T-helper 2 cell treated with Interferon-gamma antibody and Interleukin-4, amounts not matched to agents 100 ng/mL and 5 ng/mL, for 36 hours (primary cell): ENCODE results near the gene CTSZ. TPM values are rescaled to one million over a fixed set of nuclear protein-coding genes. Genes with fewer than 3 reads are reported as not detected.

ENCODE experiments used
- intact Hi-C: fragments of 100-400 bp; cut with micrococcal nuclease; formaldehyde crosslinking; loops from one replicate; pipeline ENCODE4 v1.15.1; 2023
- total RNA-seq: library from RNA; stranded (reverse); gene quantifications from 2 replicates; pipeline ENCODE4 v1.2.3, GENCODE V29; 2022

CTSZ gene
- total RNA-seq: 53.2 and 53.7 TPM in 2 replicates

DNA sequence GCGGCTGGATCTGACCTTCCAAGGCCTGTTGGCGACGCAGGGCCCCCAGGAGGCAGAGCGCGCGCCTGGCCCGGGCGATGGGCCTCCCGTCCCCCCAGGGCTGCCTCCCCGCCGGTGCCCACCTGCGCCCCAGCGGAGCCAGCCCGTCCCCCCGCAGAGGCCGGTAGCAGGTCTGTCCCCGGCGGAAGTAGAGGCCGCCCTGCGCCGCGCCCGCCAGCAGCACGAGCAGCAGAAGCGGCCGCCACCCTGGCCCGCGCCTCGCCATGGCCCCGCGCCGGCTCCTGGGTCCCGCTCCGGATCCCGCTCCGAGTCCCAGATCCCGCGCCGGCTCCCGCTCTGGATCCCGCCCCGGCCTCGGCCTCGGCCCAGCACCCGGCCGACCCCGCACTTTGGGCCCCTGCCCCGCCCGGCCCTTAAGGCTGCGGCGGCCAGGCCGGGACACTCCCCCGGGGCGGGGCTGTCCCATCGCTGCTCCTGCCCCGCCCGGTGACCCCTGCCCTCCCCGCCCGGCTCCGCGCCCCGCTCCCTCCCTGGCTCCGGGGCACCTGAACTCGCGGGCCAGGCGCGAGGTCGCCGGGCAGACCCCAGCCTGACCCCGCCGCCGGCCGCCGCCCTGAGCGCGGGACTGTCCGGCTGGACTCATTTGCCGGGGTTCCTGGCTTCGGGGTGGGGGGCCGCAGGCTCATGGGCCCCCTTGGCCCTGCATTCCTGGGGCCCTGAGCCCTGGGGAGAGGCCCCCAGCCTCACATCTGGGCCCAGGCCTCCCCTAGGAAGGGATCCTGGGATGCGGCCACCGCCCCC, at the start of gene CTSZ:
CTSZ (minus strand) TSS at position 391 of the 801 bp plus-strand sequence; CDS start at position 265, 126 bp downstream.
- intact Hi-C loops: loop anchor here (2.0 kb wide), 2 partner anchors 26 kb away; partner anchors contain the start of genes ATP5F1E and NELFCD

DNA sequence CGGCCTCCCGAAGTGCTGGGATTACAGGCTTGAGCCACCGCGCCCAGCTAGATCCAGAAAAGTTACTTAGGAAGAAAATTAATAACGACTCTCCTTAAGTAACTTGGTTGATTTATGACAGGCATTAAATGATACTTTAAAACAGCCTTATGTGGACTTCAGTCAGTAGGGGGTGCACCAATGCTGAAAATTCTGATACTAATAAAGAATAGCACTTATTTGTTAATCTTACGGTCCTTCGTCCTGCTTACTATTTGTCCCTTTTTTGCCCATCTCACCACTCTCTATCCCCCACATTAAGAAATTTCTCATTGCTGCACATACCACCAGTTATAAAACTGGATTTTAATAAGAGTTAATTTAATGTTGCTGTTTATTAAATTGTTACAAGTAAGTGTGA, 48.2 kb upstream of the CTSZ start:
- intact Hi-C loops: no loop called here

- intact Hi-C loops: no loop called here
These were observed 44.7 kb upstream of the CTSZ start for GRCh38 chr20:59051666-59052185.

DNA sequence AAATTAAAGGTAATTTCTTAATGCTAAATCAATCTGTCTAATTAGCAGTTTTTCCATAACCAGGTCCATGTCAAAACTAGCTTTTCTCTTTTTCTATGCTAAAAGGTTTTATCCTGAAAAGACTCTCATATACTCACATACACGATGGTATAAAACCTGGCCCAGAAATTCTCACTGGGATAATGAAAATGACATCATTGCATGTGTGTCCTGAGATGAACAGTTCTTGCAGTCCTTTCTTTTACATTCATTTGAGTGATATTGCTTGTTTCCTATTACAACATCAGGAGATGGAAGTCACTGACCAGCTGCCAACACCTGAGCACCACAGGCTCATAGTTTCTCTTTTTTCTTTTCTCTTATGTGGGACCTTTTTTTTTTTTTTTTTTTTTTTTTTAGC, 43.4 kb upstream of the CTSZ start:
- intact Hi-C loops: no loop called here

DNA sequence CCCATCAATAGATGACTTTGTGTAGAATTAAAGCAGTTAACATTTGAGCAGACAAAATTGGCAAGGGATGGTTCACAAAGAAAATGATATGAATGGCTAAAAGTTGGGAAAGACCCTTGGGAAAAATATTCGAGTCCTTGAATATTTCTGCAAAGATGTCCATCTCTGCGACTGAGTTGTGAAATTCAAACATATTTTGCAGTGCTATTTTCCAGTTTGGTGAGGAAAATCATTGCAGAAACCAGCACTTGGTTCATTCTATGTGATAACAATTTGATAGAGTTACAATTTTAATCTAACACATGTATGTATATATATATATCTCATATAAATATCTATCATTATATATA, 41.6 kb upstream of the CTSZ start:
- intact Hi-C loops: no loop called here

DNA sequence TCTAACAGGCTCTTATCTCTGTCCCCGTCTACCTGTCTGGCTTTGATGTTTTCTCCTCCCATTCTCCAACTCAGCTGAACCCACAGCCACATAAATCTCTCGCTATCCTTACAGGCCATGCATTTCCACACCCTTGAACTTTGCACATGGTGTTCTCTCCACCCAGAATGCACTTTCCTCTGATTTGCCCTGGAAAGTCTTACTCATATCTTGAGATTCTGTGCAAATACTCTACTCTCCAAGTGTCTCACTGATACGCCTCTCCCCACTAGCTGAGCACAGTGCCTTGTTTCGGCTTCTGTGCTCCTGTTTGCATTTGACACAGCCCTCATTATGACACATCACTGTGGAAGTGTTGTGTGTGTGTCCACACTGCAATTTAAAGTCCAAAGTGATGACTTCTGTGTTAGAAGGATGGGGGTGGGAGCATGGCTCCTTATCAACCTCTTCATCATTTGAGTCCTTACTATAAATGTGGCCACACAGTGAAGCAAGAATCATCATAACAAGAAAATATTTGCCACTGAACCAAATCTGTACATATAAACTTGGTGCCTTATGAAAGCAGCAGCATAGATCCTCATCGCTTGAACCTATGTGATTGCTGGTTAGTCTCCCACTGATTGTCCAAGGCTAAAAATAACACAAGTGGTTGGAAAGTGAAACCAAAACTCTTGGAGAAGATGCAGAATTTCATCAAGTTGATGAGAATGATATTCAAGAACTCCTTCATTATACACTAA, 41.1 kb upstream of the CTSZ start:
- intact Hi-C loops: no loop called here

- intact Hi-C loops: no loop called here
These were observed 39.8 kb upstream of the CTSZ start for GRCh38 chr20:59046862-59047261.

- intact Hi-C loops: loop anchor here (5.0 kb wide), 1 partner anchor 103 kb away; no protein-coding TSS in a partner anchor
These were observed 37.7 kb upstream of the CTSZ start for GRCh38 chr20:59044796-59045195.

DNA sequence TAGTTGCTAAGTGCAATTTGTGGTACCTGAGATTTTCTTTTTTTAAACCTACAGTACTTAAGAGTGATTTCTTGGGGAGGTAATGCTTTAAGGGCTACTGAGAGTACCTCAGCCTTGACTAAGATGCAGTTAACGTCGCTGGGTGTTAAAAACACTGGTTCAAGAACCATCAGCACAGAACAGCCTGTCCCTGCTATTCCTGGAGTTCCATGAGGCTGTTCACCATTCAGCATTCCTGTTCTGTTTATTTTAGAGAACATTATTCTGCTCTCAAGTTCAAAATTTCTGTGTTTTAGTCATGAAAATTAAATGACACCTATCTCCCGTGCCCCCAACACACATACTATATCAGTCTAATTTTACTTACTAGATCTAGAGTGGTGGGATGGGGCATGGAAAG, 37.2 kb upstream of the CTSZ start:
- intact Hi-C loops: loop anchor here (5.0 kb wide), 1 partner anchor 103 kb away; no protein-coding TSS in a partner anchor

GRCh38 chr20:59043698-59044097, 36.6 kb upstream of the CTSZ start:
- intact Hi-C loops: loop anchor here (2.0 to 5.0 kb wide), 2 partner anchors 39 to 104 kb away; no protein-coding TSS in a partner anchor

GRCh38 chr20:59042796-59043631, 36.0 kb upstream of the CTSZ start:
- intact Hi-C loops: loop anchor here (1.0 to 5.0 kb wide), 5 partner anchors 11 to 153 kb away; partner anchors contain the start of genes ATP5F1E and NELFCD

- intact Hi-C loops: loop anchor here (1.0 to 5.0 kb wide), 5 partner anchors 10 to 152 kb away; partner anchors contain the start of genes ATP5F1E and NELFCD
These were observed 35.2 kb upstream of the CTSZ start, which contains the start of gene PRELID3B for GRCh38 chr20:59042151-59042795. Gene PRELID3B, minus strand, starts transcription at chr20:59042786. Its CDS starts 56 bp downstream, at chr20:59042730.

DNA sequence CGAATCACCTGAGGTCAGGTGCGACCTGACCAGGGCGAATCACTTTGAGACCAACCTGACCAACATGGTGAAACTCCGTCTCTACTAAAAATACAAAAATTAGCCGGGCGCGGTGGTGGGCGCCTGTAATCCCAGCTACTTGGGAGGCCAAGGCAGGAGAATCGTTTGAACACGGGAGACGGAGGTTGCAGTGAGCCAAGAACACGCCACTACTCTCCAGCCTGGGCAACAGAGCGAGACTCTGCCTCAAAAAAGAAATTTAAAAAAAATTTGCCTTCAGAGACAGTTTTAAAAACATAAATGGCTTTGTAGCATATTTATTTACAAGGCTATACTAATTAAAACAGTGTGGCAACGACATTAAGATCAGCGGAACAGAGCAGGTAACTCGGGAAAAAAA, 34.4 kb upstream of the CTSZ start:
- intact Hi-C loops: loop anchor here (5.0 kb wide), 1 partner anchor 106 kb away; no protein-coding TSS in a partner anchor

DNA sequence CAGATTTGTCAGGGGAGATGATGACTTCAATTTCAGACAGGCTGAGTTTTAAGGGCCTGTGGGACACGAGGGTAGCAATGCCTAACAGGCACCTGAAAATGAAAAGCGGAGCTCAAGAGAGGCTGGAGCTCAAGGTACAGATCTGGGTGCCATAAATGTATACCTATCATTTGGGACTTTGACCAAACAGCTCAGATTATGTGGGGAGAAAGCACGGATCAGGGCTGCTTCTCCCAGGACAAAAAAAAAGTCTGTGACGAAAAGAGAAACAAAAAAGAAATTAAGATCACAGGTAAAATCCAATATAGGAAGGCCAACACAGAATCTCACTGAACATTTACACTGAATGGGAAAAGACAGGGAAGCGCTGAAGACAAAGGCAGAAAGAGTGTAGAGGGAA, 33.6 kb upstream of the CTSZ start:
- intact Hi-C loops: loop anchor here (5.0 kb wide), 1 partner anchor 107 kb away; no protein-coding TSS in a partner anchor

DNA sequence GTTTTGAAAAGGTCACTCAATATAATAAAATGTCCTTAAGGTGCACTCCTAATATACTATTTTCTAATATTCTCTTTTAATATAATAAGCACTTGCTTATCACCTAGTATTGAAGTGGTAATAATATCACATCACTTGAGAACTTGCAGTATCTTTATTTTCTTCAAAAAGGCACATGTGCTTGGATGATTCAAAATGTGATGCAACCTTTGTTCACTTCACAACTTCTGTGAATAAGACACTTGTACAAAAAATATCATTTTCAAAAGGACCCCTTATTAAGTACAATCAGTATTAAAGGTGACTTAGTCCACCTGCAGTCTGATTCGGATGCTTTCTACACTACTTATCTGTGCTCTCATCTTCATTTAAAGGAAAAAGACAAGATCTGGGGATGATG, 32.2 kb upstream of the CTSZ start:
- intact Hi-C loops: no loop called here

- intact Hi-C loops: no loop called here
These were observed 30.3 kb upstream of the CTSZ start for GRCh38 chr20:59037386-59037785.

- intact Hi-C loops: no loop called here
These were observed 28.3 kb upstream of the CTSZ start for GRCh38 chr20:59035381-59035780.

- intact Hi-C loops: loop anchor here (2.0 to 5.0 kb wide), 4 partner anchors 27 to 726 kb away; partner anchors contain the start of genes CTSZ, RAB22A and STX16
These were observed 26.6 kb upstream of the CTSZ start for GRCh38 chr20:59033616-59034165.

DNA sequence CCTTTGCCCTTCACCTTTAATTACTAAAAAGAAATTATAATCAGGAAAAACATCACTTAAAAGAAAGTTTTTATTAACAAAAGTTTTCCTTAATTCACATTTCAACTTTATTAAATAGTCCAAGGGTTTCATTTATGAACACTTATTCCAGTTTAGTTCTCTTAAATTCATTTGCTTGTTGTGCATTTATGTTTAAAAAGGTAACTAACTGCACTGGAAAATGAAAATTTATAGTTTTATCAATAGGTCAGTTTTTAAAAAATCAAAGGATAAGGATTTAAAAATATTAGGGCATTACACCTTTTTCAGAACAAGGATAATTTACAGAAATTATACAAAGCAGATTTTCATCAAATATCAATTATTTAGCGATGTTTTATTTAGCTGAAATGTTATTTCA, 26.0 kb upstream of the CTSZ start:
- intact Hi-C loops: loop anchor here (2.0 to 5.0 kb wide), 4 partner anchors 26 to 726 kb away; partner anchors contain the start of genes CTSZ, RAB22A and STX16

- intact Hi-C loops: loop anchor here (1.0 to 5.0 kb wide), 6 partner anchors 10 to 725 kb away; partner anchors contain the start of genes CTSZ, NELFCD, PRELID3B and RAB22A
These were observed 25.6 kb upstream of the CTSZ start for GRCh38 chr20:59032713-59033059.
